HEK293 (cell line): ENCODE results near the gene ANKEF1.

ENCODE experiments used
- CTCF ChIA-PET: fragments of 350-600 bp; formaldehyde crosslinking; extraction: SDS; loops from one replicate; lab custom pipeline; 2021; ENCODE audit warnings: antibody characterized with exemption; lab: Yijun Ruan, JAX
- POLR2A ChIA-PET: fragments of 300-600 bp; formaldehyde crosslinking; extraction: SDS; loops from one replicate; lab custom pipeline; 2020; ENCODE audit warnings: antibody characterized with exemption, inconsistent platforms; lab: Yijun Ruan, JAX
- H3K27ac ChIP-seq: fragments of 200-500 bp; sonication (Bioruptor generic); 2 replicates; pipeline ENCODE4 v1.5.1; 2014; ENCODE audit warnings: low read depth, low read length, control low read depth, inconsistent platforms; ENCODE audit errors: extremely low read depth
- H3K36me3 ChIP-seq, 2 experiments: fragments of 200-500 bp in 1 of 2; sonication (Bioruptor generic) in 1 of 2; 1 replicate in 1 of 2; 2 replicates in 1 of 2; pipeline ENCODE4 v1.5.1; 2014 to 2017; ENCODE audit warnings: inconsistent platforms in 2 of 2, low read length in 2 of 2; ENCODE audit not compliant: control insufficient read depth in 2 of 2, insufficient read depth in 1 of 2
- H3K4me1 ChIP-seq: fragments of 200-500 bp; sonication (Bioruptor generic); 2 replicates; pipeline ENCODE4 v1.5.1; 2014; ENCODE audit warnings: mild to moderate bottlenecking, low read length, inconsistent platforms; ENCODE audit not compliant: control insufficient read depth, insufficient read depth
- H3K4me3 ChIP-seq: 2 replicates; pipeline ENCODE4 v1.5.1; 2011; ENCODE audit warnings: low read depth, mild to moderate bottlenecking, control low read depth, low read length, moderate library complexity
- H3K9me3 ChIP-seq: fragments of 200-500 bp; sonication (Bioruptor generic); 2 replicates; pipeline ENCODE4 v1.5.1; 2014; ENCODE audit warnings: low read depth, low read length, inconsistent platforms; ENCODE audit not compliant: control insufficient read depth, insufficient read depth
- IKZF3 ChIP-seq: fragments of 450-650 bp; IDR thresholded peaks from 2 replicates; pipeline ENCODE4 v1.5.0; 2018; ENCODE audit warnings: missing biosample characterization, mild to moderate bottlenecking, missing genetic modification characterization, moderate library complexity
- KLF10 ChIP-seq: fragments of 450-650 bp; IDR thresholded peaks from 2 replicates; pipeline ENCODE4 v1.5.1; 2018; ENCODE audit warnings: missing biosample characterization, mild to moderate bottlenecking, missing genetic modification characterization
- KLF8 ChIP-seq: fragments of 450-650 bp; formaldehyde crosslinking; IDR thresholded peaks from 2 replicates; pipeline ENCODE4 v1.5.1; 2016; ENCODE audit warnings: missing biosample characterization, missing genetic modification characterization
- PRDM1 ChIP-seq: fragments of 450-650 bp; formaldehyde crosslinking; IDR thresholded peaks from 2 replicates; pipeline ENCODE4; 2016; ENCODE audit warnings: missing biosample characterization, missing genetic modification characterization
- REPIN1 ChIP-seq: fragments of 450-650 bp; formaldehyde crosslinking; IDR thresholded peaks from 2 replicates; pipeline ENCODE4 v1.5.1; 2017; ENCODE audit warnings: missing biosample characterization, missing genetic modification characterization, low read depth
- SALL2 ChIP-seq: fragments of 450-650 bp; formaldehyde crosslinking; IDR thresholded peaks from 2 replicates; pipeline ENCODE4 v1.5.0; 2017; ENCODE audit warnings: missing biosample characterization, mild to moderate bottlenecking, missing genetic modification characterization, borderline replicate concordance
- SCRT1 ChIP-seq: fragments of 450-650 bp; formaldehyde crosslinking; IDR thresholded peaks from 2 replicates; pipeline ENCODE4 v1.5.1; 2016; ENCODE audit warnings: missing biosample characterization, missing genetic modification characterization, borderline replicate concordance
- SP2 ChIP-seq: fragments of 450-650 bp; formaldehyde crosslinking; IDR thresholded peaks from 2 replicates; pipeline ENCODE4 v1.5.1; 2016; ENCODE audit warnings: missing biosample characterization, missing genetic modification characterization
- SP7 ChIP-seq: fragments of 450-650 bp; formaldehyde crosslinking; IDR thresholded peaks from 2 replicates; pipeline ENCODE4 v1.5.1; 2016; ENCODE audit warnings: missing biosample characterization, missing genetic modification characterization
- TCF7L2 ChIP-seq: IDR thresholded peaks from 2 replicates; pipeline ENCODE4 v1.6.1; 2011; ENCODE audit warnings: low read depth, mild to moderate bottlenecking, inconsistent platforms, low read length, moderate library complexity, borderline replicate concordance
- ZEB2 ChIP-seq: fragments of 450-650 bp; formaldehyde crosslinking; IDR thresholded peaks from 2 replicates; pipeline ENCODE4 v1.5.1; 2016; ENCODE audit warnings: missing biosample characterization, missing genetic modification characterization
- ZNF133 ChIP-seq: fragments of 450-650 bp; formaldehyde crosslinking; IDR thresholded peaks from 2 replicates; pipeline ENCODE4 v1.5.1; 2016; ENCODE audit warnings: missing biosample characterization, missing genetic modification characterization
- ZNF184 ChIP-seq: fragments of 450-650 bp; IDR thresholded peaks from 2 replicates; pipeline ENCODE4 v1.5.1; 2018; ENCODE audit warnings: missing biosample characterization, mild to moderate bottlenecking, missing genetic modification characterization
- ZNF266 ChIP-seq: fragments of 450-650 bp; formaldehyde crosslinking; IDR thresholded peaks from 2 replicates; pipeline ENCODE4 v1.5.1; 2016; ENCODE audit warnings: missing biosample characterization, missing genetic modification characterization, low read depth
- ZNF311 ChIP-seq: fragments of 450-650 bp; formaldehyde crosslinking; IDR thresholded peaks from 2 replicates; pipeline ENCODE4 v1.5.1; 2017; ENCODE audit warnings: missing biosample characterization, missing genetic modification characterization, borderline replicate concordance
- ZNF350 ChIP-seq: fragments of 450-650 bp; formaldehyde crosslinking; IDR thresholded peaks from 2 replicates; pipeline ENCODE4 v1.5.0; 2017; ENCODE audit warnings: missing biosample characterization, mild to moderate bottlenecking, missing genetic modification characterization
- ZNF366 ChIP-seq: fragments of 450-650 bp; formaldehyde crosslinking; conservative IDR thresholded peaks from 2 replicates; pipeline ENCODE4 v1.5.1; 2016; ENCODE audit warnings: missing biosample characterization, missing genetic modification characterization
- ZNF391 ChIP-seq: fragments of 450-650 bp; formaldehyde crosslinking; IDR thresholded peaks from 2 replicates; pipeline ENCODE4 v1.5.1; 2016; ENCODE audit warnings: low read depth, missing biosample characterization, missing genetic modification characterization, borderline replicate concordance
- ZNF423 ChIP-seq: fragments of 450-650 bp; formaldehyde crosslinking; IDR thresholded peaks from 2 replicates; pipeline ENCODE4 v1.5.1; 2016; ENCODE audit warnings: missing biosample characterization, missing genetic modification characterization
- ZNF510 ChIP-seq: fragments of 450-650 bp; formaldehyde crosslinking; IDR thresholded peaks from 2 replicates; pipeline ENCODE4 v1.5.1; 2018; ENCODE audit warnings: mild to moderate bottlenecking, missing genetic modification characterization, missing biosample characterization; ENCODE audit not compliant: insufficient replicate concordance
- ZNF600 ChIP-seq: fragments of 450-650 bp; formaldehyde crosslinking; IDR thresholded peaks from 2 replicates; pipeline ENCODE4 v1.5.1; 2016; ENCODE audit warnings: missing biosample characterization, missing genetic modification characterization
- ZNF629 ChIP-seq: fragments of 450-650 bp; formaldehyde crosslinking; IDR thresholded peaks from 2 replicates; pipeline ENCODE4 v1.5.1; 2017; ENCODE audit warnings: missing biosample characterization, missing genetic modification characterization
- ZNF747 ChIP-seq: fragments of 450-650 bp; formaldehyde crosslinking; IDR thresholded peaks from 2 replicates; pipeline ENCODE4 v1.5.1; 2016; ENCODE audit warnings: missing biosample characterization, missing genetic modification characterization
- ZXDB ChIP-seq: fragments of 450-650 bp; formaldehyde crosslinking; IDR thresholded peaks from 2 replicates; pipeline ENCODE4 v1.5.1; 2016; ENCODE audit warnings: missing biosample characterization, missing genetic modification characterization
- TF ChIP-seq, protein P1 (sequence below): fragments of 450-650 bp; formaldehyde crosslinking; IDR thresholded peaks from 2 replicates; pipeline ENCODE4 v1.5.1; 2016; ENCODE audit warnings: missing biosample characterization, missing genetic modification characterization
- TF ChIP-seq, protein P2 (sequence below): fragments of 450-650 bp; formaldehyde crosslinking; IDR thresholded peaks from 2 replicates; pipeline ENCODE4 v1.5.1; 2017; ENCODE audit warnings: missing biosample characterization, missing genetic modification characterization

ANKEF1 gene

DNA sequence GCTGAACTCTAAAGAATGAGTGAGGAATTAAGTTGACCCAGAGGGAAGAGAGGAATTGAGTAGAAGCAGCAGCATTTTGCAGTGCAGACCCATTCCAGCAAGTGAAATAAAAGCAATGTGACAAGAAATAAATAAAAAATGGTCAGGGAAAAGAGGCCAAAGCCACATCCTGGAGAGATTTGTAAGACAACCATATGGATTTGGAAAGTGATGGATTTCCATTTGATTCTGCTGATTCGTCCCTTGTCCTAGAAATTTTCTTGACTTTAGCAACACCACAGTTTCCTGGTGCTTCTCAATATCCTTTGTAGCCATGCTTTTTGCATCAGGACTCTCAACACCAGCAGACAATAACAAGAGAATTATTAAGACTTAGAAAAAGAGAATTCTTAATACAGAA, 29.8 kb downstream of the ANKEF1 start (continued):
- no peak for TF ChIP-seq ZNF133 (tag by site-specific recombination)

DNA sequence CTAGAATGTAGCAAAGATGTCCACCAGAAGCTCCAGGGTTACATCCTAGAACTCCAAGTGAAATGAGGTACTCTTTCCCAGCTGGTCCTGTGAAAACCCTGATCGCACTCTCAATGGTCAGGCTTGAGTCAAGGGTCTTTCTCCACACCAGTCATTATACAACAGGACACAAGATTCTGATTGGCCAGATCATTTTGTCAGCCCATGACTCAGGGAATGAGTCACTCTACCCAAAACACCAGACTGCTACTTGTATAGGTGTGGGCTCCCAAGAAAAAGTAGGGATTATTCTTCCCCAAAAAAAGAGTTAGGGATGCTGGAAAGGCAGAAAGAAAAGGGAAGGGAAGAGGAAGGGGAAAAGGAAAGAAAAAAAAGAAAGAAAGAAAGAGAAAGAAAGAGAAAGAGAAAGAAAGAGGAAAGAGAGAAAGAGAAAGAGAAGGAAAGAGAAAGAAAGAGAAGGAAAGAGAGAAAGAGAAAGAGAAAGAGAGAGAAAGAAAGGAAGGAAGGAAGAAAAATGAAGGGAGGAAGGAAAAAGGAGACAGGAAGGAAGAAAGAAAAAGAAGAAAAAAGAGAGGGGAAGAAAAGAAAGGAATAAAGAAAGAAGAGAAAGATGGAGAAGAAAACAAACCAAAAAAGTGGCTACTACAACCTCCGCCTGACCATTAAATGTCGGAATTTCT, 30.5 kb downstream of the ANKEF1 start:
- CTCF ChIA-PET, result interaction anchor here (1.0 kb wide), 1 partner anchor 12 kb away, joined by 6 read pairs; no protein-coding TSS in a partner anchor
- Histone ChIP-seq H3K4me1 (no peaks in the 10 kb centered on the region), H3K9me3 (no peaks in the 10 kb centered on the region), H3K36me3 (no peaks in the 10 kb centered on the region), H3K27ac (no peak overlapping the region), H3K4me3 (no peak overlapping the region)
- TF ChIP-seq IKZF3 (tag by site-specific recombination), result no peak
- TF ChIP-seq ZNF366 (tag by site-specific recombination), result peak; percentile 74
- peak; percentile 82 for TF ChIP-seq PRDM1
- POLR2A ChIA-PET, result no interaction called here

DNA sequence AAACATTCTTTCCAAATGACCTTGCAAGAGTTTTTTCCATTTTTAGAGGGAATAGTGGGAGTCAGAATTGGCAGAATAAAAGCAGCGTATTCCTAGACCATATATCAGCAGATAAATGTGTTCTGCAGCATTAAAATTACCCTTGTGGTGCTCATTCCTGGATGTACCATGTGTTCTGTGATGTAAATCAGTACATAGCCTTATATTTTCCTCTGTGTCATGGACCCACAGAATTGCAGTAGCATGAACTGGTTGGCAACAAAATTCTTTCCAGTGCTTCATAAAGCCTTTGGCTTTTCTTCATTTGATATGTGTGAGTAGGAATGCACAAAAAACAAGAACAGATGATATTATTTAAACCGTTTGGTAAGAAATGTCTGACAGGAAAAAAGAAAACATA, 32.5 kb downstream of the ANKEF1 start:
- no peaks in the 10 kb centered on the region for H3K9me3 ChIP-seq
- TF ChIP-seq ZNF391 (tag by site-specific recombination) (no peak), SP2 (tag by site-specific recombination) (no peak), KLF10 (tag by site-specific recombination) (no peak), KLF8 (tag by site-specific recombination) (no peak), ZNF747 (no peak), ZXDB (tag by site-specific recombination) (no peak), ZNF423 (tag by site-specific recombination) (no peak), ZNF510 (tag by site-specific recombination) (no peak), TCF7L2 (no peak)
- TF ChIP-seq, protein P1, sequence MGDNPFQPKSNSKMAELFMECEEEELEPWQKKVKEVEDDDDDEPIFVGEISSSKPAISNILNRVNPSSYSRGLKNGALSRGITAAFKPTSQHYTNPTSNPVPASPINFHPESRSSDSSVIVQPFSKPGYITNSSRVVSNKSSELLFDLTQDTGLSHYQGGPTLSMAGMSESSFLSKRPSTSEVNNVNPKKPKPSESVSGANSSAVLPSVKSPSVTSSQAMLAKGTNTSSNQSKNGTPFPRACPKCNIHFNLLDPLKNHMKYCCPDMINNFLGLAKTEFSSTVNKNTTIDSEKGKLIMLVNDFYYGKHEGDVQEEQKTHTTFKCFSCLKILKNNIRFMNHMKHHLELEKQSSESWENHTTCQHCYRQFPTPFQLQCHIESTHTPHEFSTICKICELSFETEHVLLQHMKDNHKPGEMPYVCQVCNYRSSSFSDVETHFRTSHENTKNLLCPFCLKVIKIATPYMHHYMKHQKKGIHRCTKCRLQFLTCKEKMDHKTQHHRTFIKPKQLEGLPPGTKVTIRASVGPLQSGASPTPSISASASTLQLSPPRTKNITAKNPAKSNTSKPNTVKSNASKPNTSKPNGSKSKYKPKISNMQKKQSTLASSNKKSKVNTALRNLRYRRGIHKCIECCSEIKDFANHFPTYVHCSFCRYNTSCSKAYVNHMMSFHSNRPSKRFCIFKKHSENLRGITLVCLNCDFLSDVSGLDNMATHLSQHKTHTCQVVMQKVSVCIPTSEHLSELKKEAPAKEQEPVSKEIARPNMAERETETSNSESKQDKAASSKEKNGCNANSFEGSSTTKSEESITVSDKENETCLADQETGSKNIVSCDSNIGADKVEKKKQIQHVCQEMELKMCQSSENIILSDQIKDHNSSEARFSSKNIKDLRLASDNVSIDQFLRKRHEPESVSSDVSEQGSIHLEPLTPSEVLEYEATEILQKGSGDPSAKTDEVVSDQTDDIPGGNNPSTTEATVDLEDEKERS (tag by site-specific recombination), result no peak
- TF ChIP-seq, all 188 proteins: peak for 0
- CTCF ChIA-PET, result no interaction called here

DNA sequence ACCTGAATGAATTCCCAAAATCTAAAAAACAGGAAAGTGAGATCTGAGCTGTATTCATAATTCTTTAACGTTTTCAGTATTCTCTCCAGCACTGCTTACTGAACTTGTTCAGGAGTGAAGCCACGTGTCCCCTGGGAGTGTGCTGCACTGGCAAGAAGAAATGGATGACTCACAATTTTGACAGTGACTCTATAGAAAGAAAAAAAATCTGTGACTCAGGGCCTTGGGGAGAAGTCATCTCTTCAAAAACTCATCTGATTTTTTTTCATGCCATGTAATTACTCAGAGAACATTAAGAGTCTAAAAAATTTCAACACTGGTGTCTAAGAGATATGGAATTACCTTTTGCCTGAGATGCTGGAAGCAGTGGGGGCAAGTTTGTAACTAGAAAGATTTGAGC, 39.7 kb downstream of the ANKEF1 start:
- no peak overlapping the region for H3K4me3 ChIP-seq
- no peaks in the 10 kb centered on the region for H3K9me3 ChIP-seq
- H3K4me1 ChIP-seq, result no peaks in the 10 kb centered on the region
- no peak overlapping the region for H3K27ac ChIP-seq
- H3K36me3 ChIP-seq, result no peaks in the 10 kb centered on the region
- POLR2A ChIA-PET, result no interaction called here
- CTCF ChIA-PET, result interaction anchor here (0.7 kb wide), 1 partner anchor 16 kb away, joined by 3 read pairs; no protein-coding TSS in a partner anchor
- no peak for TF ChIP-seq ZNF266
- TF ChIP-seq REPIN1 (tag by site-specific recombination), result no peak
- no peak for TF ChIP-seq ZNF311 (tag by site-specific recombination)
- TF ChIP-seq, protein P2, sequence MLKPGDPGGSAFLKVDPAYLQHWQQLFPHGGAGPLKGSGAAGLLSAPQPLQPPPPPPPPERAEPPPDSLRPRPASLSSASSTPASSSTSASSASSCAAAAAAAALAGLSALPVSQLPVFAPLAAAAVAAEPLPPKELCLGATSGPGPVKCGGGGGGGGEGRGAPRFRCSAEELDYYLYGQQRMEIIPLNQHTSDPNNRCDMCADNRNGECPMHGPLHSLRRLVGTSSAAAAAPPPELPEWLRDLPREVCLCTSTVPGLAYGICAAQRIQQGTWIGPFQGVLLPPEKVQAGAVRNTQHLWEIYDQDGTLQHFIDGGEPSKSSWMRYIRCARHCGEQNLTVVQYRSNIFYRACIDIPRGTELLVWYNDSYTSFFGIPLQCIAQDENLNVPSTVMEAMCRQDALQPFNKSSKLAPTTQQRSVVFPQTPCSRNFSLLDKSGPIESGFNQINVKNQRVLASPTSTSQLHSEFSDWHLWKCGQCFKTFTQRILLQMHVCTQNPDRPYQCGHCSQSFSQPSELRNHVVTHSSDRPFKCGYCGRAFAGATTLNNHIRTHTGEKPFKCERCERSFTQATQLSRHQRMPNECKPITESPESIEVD (tag by site-specific recombination), result peak; percentile 64
- TF ChIP-seq ZNF184 (tag by site-specific recombination), result peak; percentile 65; the same call in 1 of the 2 replicates
- 0 out of 2 replicates have a peak, but pooled peaks have one; percentile 37 for TF ChIP-seq ZNF629 (tag by site-specific recombination)
- TF ChIP-seq SCRT1, result no peak
- 0 out of 2 replicates have a peak, but pooled peaks have one; percentile 13 for TF ChIP-seq ZEB2 (tag by site-specific recombination)
- peak; percentile 67 for TF ChIP-seq ZNF600 (tag by site-specific recombination)
- no peak for TF ChIP-seq ZNF350 (tag by site-specific recombination)
- 0 out of 2 replicates have a peak, but pooled peaks have one; percentile 12 for TF ChIP-seq SP7 (tag by site-specific recombination)
- TF ChIP-seq ZNF366 (tag by site-specific recombination), result peak; percentile 51
- TF ChIP-seq SALL2, result no peak

More for the DNA sequence above, 32.5 kb downstream of the ANKEF1 start:
- Histone ChIP-seq H3K4me3 (no peak overlapping the region), H3K36me3 (no peaks in the 10 kb centered on the region), H3K27ac (no peak overlapping the region), H3K4me1 (no peaks in the 10 kb centered on the region)
- POLR2A ChIA-PET, result no interaction called here
